ENCODE measurements around the gene PDE4B. TPM values are rescaled to one million over a fixed set of nuclear protein-coding genes. Genes with fewer than 3 reads are reported as not detected.

PDE4B gene
- polyA plus RNA-seq, 3 donors = 6.2 to 12.0 (median 7.8) TPM

DNA sequence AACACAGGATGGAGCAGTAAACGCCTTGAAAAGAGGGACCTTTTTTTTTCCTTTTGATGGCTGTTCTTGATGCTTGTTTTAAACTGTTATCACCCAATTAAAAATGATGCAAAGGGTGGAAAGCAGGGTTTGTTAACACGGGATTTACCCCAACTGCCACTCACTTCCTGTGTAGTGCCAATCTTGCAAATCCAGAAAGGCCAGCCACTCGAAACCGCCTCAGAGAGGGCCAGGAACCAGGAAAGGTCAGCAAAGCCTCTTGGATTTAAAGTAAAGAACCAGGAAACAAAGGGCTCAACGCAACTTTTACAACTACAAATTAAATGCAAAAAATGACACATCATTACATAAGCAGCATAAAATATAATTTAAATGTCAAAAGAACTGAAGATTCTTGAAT lies 347.4 kb downstream of the PDE4B start:
- DNase-seq (ENCODE audit: extremely low read depth in 1 of 11, low read depth in 9 of 11, low spot score in 4 of 11) = no peak

DNA sequence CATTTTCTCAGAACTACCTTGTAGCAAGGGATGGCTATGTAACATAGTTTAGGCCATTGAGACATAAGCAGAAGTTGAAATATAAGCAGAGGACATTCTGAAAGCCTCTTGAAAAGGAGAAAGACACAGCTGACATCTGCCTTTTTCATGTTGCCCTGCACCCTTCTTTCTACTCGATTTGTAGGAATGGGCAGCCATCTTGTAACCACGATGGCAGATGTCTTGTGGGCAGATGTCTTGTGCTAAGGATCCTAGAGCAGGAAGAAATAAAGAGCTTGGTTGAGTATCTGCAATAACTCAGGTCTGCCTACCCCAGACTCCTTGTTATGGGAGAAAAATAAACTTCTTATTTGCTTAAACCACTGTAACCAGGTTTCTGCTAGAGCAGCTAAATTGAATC lies 351.0 kb downstream of the PDE4B start:
- no peak for DNase-seq (ENCODE audit: extremely low read depth in 1 of 11, low read depth in 9 of 11, low spot score in 4 of 11)

DNA sequence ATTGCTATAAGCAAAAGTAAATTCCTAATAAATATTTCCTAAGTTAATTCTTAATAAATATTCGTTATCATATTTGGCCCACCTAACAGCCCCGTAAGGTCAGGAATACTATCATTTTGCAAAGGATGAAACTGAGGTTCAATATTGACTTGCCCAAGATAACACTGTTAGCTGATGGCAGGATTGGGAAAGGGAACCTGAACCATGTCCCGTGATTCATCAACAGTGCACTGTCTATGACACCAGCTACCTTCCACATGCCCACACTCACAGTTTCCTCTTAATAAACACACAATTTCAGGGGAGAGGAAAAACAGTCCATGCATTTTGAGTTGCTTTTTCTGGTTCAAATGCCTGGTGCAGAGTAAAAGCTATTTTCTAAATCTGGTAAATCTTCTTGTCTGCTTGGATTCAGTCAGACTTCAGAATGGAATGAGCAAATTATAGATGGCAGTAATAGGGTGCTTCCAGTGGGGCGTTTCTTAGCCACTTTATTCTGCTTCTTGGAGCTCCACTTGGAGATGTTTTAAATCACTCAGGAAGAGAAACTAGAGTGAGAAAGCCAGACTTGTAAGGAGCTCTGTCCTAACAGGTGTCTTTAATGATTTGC lies 354.6 kb downstream of the PDE4B start:
- DNase-seq (ENCODE audit: extremely low read depth in 1 of 11, low read depth in 9 of 11, low spot score in 4 of 11) = no peak

DNA sequence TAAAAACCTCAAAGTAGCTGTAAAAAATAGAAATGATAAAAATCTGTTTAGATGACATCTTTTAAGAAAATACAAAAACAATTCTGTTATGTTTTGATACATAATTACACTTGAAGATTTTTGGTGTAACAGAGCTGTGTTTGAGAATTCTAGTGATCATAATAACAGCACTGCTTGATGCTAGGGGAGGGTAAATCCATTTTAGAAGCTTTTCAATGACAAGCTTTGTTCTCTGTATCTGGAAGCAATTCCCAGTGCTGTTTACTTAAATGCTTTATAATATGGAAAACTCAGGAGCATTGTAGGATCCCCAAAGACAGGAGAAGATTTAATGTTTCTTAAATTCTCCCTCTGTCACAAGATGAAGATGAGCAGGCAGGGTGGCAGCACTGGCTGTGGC lies 359.3 kb downstream of the PDE4B start:
- no peak for DNase-seq (ENCODE audit: extremely low read depth in 1 of 11, low read depth in 9 of 11, low spot score in 4 of 11)

DNA sequence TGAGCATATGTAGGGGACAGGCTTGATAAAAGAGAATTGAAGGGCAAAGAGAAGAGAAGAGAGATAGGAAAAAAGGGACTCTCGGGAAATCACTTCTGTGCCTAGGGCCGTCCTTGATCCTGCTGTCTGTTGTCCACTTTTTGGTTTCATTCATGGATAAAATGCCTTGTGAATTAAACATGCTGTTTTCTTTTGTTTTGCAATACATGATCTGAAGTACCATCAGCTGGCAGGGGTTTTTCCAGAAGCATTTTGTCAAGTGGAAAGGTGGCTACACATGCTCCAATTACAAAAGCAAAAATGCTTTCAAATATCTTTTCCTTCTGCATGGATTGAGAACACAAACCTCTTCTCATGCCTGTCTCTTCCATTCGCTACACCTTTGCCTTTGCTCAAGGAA lies 361.7 kb downstream of the PDE4B start:
- no peak for DNase-seq (ENCODE audit: extremely low read depth in 1 of 11, low read depth in 9 of 11, low spot score in 4 of 11)

DNA sequence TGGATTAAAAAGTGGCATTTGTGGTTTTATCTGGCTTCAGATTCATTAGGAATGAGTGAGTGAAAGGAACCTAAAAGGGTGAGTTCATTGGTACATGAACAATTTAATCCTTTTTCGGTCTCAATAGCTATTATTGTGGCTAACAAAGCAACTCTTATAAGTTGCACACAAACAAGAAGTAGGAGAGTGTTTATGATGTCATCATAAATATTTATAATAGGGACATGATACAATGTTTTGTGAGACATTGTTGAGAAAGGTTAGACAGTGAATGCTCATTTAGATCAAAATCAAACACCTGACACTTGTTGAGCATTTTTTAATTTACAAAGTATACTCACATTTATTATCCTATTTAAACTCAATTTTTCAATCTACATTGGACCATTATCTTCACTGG lies 363.4 kb downstream of the PDE4B start:
- DNase-seq (ENCODE audit: extremely low read depth in 1 of 11, low read depth in 9 of 11, low spot score in 4 of 11) = no peak

DNA sequence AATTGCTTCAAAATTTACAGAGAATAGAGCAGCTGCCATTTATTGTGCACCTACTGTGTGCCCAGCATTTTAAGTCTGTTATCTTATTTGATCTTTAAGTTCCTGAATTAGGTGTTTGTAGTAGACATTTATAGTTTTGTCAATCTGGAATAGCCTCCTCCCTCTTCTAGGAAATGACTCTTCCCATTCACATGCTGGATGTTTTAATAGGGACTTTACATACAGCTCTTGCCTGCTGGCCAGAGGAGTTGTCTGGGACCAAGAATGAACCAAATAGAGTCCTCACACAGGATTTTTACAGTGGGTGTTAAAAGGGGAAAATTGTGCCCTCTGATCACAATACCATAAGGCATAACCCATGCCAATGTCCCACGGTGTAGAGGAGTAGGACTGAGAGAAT lies 367.1 kb downstream of the PDE4B start:
- DNase-seq (ENCODE audit: extremely low read depth in 1 of 11, low read depth in 9 of 11, low spot score in 4 of 11) = no peak

DNA sequence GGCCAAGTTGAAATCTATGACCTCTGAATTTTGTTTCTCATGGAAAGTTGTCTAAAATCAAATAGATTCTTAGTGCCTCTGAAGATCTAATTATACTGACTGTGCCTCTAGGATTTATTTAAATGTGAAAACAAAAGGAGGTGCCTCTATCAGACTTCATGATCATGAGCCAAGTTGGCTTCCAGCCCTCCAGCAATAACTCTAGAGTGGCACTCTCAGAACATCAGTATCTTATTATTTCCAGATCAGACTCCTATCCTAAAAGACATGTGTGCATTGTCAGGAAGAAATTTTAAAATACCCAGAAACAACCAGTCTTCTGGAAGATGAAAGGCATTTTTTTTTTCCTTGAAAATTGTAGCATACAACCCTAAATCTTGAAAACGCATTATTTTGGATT lies 368.0 kb downstream of the PDE4B start:
- DNase-seq (ENCODE audit: extremely low read depth in 1 of 11, low read depth in 9 of 11, low spot score in 4 of 11) = no peak

DNA sequence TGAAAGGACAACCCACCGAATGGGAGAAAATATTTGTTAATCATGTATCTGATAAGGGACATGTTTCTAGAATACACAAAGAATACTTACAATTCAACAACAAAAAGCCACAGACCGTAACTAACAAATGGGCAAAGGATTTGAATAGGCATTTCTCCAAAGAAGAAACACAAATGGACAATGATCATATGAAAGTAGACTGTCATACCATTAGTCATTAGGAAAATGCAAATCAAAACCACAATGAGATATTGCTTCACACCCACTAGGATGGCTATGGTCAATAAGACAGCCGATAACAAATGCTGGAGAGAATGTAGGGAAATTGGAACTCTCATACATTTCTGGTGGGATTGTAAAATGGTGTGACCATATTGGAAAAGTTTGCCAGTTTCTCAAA lies 374.1 kb downstream of the PDE4B start:
- DNase-seq (ENCODE audit: extremely low read depth in 1 of 11, low read depth in 9 of 11, low spot score in 4 of 11) = no peak

DNA sequence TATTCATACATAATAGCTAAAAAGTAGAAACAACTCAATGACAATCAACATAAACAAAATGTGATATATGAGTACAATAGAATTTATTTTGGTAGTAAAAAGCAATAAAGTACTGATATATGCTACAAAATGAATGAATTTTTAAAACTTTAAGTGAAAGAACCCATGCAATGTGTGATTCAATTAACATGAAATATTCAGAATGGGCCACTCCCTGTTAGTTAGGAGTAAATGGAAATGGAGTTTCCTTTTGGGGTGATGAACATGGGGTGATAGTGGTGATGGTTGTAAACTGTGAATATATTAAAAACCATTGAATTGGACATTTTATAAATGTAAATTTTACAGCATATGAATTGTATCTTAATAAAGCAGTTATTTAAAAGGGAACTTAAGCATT lies 374.6 kb downstream of the PDE4B start:
- DNase-seq (ENCODE audit: extremely low read depth in 1 of 11, low read depth in 9 of 11, low spot score in 4 of 11) = no peak

DNA sequence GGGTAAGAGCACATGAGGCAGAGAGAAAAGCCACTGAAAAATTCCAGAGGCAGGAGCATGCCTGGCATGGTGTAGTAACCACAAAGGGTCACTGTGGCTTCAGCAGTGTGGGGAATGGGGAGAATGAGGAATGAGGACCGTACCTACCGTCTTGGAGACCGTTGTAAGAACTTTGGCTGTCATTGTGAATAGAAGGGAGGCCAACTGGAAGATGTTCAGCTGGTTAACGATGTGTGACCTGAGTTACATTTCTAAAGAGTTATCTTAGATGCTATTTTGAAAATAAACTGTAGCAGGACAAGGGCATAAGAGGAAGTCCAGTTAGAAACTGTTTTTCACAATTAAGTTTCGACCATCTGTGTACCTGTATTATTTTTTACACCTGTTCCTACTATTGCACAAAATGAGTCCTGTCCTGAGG lies 375.8 kb downstream of the PDE4B start:
- DNase-seq (ENCODE audit: extremely low read depth in 1 of 11, low read depth in 9 of 11, low spot score in 4 of 11) = no peak

DNA sequence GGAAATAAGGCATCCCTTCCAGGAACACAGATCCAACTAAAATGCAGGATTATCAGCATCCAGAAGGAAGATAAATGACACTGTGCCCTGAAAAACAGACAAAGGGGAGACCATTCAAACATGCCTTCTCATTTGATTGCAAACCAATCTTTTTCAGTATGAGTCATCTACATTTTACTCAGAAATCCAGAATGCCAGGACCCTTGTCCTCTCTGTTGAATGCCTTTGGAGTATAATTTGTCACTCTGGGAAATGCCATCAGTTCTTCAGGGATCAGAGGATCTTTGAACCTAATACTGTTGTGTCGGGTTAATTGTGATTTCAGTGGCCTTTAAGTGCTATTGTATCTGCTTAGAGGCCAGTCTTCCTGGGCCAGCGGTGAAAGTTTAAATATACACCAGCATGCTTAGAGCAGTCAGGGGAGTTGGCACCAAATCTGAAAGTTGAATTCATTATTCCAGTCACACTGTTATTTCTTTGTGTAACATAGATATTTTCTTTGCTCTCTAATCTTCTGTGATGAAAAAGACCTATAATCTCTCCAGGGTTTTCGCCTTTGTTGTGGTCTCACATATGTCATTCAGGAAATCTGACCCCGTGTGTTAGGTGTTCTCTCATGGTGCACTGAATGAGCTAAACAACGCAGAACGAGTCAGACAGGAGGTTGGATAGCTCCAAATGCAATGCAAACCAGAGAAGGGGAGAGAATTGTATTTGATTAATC lies 376.4 kb downstream of the PDE4B start:
- no peak for DNase-seq (ENCODE audit: extremely low read depth in 1 of 11, low read depth in 9 of 11, low spot score in 4 of 11)

DNA sequence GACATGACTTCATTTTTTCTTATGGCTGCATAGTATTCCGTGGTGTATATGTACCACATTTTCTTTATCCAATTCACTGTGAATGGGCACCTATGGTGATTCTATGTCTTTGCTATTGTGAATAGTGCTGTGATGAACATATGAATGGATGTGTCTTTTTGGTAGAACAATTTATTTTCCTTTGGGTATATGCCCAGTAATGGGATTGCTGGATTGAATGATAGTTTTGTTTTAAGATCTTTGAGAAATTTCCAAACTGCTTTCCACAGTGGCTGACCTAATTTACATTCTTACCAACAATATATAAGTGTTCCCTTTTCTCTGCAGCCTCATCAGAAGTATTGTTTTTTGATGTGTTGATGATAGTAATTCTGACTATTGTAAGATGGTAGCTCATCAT lies 379.6 kb downstream of the PDE4B start:
- no peak for DNase-seq (ENCODE audit: extremely low read depth in 1 of 11, low read depth in 9 of 11, low spot score in 4 of 11)

DNA sequence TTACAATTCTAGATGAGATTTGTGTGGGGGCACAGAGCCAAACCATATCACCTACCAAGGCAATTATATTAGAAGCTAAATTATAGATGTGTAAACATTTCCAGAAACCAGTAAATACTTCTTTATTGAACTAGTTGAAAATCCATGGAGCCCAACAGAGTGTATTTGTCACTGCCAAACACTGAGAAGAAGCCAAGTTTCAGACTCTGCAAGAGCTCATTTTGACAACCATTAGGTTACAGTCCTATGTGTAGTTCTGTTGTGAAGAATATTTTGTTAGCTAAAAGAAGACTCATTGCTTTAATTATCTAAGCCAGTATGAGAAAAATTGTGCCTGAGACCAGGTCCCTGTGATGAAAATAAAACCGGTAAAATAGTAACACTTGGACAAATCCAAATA lies 382.4 kb downstream of the PDE4B start:
- DNase-seq (ENCODE audit: extremely low read depth in 1 of 11, low read depth in 9 of 11, low spot score in 4 of 11) = no peak

DNA sequence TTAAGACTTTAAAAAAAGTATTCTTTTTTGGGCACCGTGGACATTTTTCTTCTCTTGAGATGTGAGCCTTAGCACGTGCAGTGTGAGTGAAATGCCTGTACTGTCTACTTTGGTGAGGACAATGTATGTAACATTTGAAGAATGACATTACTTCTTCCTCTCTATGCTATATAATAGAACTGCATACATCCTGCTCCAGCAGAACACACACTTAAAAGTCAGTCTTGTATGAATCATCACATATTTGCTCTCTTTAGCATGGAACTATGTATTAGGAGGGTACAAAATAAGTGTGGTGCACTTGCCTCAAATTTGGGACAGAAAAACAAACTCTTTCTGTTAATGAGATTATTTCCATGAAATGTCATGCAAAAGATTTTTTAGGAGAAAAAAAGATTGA lies 382.9 kb downstream of the PDE4B start:
- no peak for DNase-seq (ENCODE audit: extremely low read depth in 1 of 11, low read depth in 9 of 11, low spot score in 4 of 11)

DNA sequence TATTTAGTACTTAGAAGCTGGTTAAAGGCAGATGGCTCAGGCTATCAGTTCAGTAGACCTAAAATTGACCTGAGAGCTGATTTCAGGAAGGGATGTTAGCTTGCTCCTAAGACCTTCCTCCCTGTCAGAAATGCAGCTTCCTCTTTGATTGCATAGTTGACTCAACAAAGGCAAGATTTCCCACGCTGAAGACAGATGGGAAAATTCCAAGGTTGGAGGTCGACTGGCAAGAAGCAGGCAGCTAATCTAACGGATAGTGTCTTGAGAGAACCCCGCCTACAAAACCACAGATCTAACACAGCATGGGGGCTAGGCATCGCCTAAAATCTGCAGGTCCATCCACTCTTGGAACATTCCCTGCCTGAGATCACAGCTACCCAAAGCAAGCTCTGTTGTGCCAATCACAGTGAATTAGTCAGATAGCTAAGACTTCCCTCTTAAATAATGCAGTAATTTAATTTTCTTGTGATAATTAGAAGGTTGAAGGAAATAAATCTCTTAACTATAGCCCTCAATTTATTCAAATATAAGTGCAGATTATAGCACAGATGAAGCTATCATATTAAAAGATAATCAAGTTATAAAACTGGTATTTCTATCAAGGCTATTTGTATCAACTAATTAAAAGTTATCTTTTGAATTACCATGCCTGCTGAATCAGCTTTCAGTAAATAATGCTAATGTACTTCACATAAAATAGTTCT lies 383.5 kb downstream of the PDE4B start:
- no peak for DNase-seq (ENCODE audit: extremely low read depth in 1 of 11, low read depth in 9 of 11, low spot score in 4 of 11)

DNA sequence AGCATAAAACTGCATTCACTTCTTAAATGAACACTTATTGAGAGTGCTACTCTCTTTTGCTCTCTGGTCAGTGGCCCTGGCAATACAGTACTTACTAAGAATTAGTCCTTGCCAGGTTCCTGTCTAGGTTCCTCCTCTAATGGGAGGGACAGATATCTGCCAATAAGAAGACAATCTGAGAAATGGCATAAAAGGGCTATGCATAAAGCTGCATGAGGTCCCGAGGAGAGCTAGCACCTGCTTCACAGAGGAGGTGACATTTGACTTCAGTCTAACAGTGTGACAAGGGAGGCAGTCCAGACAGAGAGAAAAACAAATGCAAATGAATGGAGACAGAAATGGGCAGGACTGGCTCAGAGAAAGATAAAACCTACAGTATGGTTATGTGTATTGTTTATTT lies 384.1 kb downstream of the PDE4B start:
- DNase-seq (ENCODE audit: extremely low read depth in 1 of 11, low read depth in 9 of 11, low spot score in 4 of 11) = no peak

DNA sequence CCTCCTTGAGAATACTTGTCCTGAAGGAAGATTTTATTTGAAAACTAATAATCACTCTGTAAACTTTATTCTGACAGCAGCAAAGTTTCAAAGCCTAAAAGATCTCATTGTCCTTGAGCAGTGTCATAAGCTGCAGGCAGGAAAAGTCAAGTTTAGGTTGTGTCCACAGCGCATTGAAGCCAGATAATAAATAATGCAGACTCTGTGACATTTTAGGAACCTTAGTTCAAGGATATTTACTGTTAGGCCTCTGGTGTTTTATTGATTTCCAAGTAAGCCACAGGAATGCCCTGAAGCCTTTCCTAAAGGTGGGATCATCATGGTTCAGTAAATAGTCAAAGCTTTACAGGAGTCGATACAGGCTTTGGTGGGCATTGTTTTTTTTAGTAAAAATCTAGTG lies 384.8 kb downstream of the PDE4B start:
- DNase-seq (ENCODE audit: extremely low read depth in 1 of 11, low read depth in 9 of 11, low spot score in 4 of 11) = no peak

DNA sequence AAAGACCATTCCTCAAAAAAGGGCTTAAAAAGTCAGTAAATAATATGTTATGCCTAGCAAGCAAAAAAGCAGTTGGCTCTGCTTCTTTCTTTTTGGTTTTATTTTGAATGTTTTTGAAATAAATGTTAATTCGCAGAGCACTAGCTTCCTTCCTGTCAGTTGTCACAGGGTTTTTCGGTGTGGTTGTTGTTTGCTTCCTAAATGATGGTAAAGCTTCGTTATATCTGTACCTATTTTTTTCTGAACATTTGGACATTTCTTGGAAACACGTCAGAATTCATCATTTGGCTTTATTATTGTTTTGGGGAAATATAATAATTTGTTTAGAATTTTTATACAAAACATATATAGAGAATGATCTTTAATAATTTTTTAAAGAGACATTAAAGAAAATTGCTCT lies 389.3 kb downstream of the PDE4B start:
- no peak for DNase-seq (ENCODE audit: extremely low read depth in 1 of 11, low read depth in 9 of 11, low spot score in 4 of 11)

DNA sequence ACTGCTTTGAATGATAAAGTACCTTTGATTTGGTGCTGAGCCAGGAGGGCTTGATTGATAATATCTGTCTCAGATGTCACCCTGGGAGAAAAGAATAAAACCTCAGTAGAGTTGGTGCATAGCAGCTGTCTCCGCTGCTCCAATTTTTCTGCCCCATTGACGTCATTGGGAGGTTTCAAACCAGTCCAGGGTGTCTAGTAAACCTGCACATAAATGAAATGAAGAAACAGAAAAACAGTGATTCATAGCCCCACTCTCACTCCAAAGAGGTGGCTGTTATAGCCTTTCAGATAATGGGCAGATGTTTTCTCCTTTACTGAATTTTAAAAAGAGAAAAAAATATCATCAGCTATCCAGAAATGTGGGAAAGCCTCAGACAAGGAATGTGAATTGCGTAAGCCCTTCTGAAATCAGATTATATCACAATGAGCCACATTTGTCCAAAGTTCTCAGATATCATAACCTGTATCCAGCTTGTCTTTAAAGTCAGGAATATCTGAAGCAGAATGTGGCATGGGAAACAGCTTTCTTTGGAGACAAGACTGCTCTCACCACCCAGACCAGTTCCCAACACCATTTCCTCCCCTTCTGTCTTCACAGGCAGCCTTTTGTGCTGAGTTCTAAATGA lies 390.0 kb downstream of the PDE4B start:
- DNase-seq (ENCODE audit: extremely low read depth in 1 of 11, low read depth in 9 of 11, low spot score in 4 of 11) = no peak
